NCI-H2196 (cell line): Measurements from ENCODE around the gene FBXO45.
"Not testable (repeated sequence)": the region's sequence is repeated elsewhere in the genome, so short reads cannot be mapped to it uniquely, and the experiment has no call there.

ENCODE experiments used
- DNase-seq: peaks from one replicate; lab custom pipeline; 2025; ENCODE audit not compliant: unreplicated experiment; lab: John Stamatoyannopoulos, UW

The FBXO45 gene

DNA sequence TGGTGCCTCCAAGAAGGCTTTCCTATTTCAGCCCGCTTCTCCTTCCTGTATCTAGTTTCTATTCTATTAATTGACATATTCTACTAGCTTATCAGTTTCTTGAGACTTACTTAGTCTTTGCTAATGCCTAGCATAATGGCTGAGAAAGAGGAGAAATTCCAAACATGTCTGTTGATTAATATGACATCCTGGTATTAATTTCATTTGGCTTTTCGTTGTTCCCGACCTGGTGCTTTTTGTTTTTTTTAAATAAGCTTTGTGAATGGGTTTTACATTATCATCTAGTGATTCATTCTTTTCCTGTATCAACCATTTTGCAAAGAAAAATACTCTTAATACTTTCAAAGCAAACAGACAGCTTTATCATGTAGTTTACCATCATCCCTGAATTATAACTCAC is 13.2 kb upstream of the FBXO45 start:
- no peak for DNase-seq

DNA sequence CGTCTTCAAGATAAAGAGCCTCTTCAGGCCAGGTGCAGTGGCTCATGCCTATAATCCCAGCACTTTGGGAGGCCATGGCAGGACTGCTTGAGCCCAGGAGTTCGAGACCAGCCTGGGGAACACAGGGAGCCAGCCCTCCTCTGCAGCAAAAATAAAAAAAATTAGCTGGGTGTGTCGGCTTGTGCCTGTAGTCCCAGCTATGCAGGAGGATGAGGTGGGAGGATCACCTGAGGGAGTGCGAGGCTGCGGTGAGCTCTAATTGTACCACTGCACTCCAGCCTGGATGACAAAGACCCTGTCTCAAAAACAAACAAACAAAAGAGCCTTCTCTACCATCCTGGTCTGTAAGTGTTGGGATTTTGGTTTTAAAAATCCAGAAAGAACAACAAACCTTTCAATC is 11.2 kb upstream of the FBXO45 start:
- DNase-seq = no peak

DNA sequence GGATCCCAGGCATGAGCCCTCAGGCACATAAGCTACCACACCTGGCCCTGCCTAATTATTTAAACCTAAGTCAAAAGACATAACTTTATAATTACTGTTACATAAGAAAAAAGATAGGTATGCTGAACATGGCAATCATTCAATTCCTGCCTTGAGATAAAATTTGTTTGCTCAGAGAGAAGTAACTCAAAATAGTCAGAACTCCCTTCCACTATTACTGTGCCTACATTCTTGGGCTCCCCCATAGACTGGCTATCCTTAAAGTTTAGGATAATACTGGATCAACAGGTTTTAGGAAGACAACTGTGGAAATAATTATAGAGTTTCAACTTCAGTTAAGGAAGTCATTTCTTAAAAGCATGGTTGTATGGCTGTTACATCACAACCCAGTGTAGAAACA is 10.0 kb upstream of the FBXO45 start:
- DNase-seq = no peak

- no peak for DNase-seq
Observed at GRCh38 chr3:196559826-196560225, 8.6 kb upstream of the FBXO45 start.

DNA sequence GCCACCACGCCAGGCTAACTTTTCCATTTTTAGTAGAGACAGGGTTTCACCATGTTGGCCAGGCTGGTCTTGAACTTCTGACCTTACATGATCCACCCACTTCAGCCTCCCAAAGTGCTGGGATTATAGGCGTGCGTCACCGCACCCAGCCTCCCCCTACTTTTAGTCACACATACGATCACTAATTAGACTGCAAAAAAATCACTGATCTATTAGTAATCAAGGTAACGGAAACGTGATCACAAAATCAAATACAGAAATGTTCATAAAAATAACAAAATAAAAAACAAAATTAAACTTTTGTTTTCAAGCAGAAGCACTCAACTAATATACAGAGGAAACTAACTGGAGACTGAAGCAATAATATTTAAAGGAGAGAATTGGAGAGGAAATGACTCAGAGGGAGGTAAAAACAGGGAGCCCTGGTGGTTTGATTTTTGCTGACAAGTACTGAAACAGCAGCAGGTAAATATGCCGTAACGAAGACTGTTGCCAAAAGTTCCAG is 4.7 kb upstream of the FBXO45 start:
- DNase-seq = peak; percentile 16

- no peak for DNase-seq
Observed at GRCh38 chr3:196569003-196569516, 600 bp downstream of the FBXO45 start.

DNA sequence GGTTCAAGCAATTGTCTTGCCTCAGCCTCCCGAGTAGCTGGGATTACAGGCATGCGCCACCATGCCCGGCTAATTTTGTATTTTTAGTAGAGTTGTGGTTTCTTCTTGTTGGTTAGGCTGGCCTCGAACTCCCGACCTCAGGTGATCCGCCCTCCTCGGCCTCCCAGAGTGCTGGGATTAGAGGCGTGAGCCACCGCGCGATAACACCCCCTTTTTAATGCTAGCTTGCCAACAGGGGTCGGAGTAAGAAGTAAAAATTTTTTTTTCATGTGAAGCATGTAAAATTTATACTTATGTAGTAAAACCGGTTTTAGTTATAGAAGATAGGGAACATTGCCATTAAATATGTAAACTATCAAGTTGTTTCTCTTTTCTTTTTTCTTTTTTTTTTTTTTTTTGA is 1.9 kb downstream of the FBXO45 start:
- DNase-seq = not testable (repeated sequence)

- DNase-seq = no peak
Observed at GRCh38 chr3:196572389-196572788, 3.9 kb downstream of the FBXO45 start.

GRCh38 chr3:196585044-196585757 is 16.7 kb downstream of the FBXO45 start:
- no peak for DNase-seq

DNA sequence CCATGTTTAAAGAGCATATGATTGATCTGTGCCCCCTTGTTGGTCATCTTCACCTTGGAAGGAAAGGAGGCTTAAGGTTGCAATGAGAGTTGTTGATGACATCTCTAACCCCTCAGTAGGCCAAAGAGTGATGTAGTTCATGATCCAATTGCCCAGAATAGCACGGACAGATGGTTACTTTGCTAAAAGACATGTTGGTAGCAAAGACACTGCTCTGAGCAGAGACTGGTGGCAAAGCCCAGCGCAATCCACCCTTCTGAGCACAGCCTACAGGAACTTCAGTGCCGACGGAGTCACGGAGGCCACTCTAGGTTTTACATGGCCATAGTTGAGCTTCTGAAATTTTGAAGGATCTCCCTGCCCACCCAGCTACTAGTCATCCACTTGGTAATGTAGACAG is 21.8 kb downstream of the FBXO45 start:
- no peak for DNase-seq

DNA sequence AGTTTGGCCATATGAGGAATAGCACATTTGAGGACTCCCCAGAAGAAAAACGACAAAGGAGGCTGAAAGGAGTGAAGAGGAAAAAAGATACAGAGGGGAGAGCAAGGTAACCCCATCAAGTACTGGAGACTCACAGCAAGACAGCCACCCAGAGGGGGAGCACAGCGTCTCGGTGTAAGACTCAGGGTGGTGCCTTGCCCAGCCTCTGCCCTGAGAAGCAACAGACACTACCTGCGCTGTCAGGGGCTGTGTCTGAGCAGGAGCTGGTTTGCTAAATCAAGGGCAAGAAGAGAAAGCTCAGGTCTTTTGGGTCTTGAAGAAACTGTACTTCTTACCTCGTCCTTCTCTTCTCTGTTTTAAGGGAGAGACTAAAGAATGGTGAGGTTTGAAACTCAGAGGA is 27.9 kb downstream of the FBXO45 start:
- no peak for DNase-seq

DNA sequence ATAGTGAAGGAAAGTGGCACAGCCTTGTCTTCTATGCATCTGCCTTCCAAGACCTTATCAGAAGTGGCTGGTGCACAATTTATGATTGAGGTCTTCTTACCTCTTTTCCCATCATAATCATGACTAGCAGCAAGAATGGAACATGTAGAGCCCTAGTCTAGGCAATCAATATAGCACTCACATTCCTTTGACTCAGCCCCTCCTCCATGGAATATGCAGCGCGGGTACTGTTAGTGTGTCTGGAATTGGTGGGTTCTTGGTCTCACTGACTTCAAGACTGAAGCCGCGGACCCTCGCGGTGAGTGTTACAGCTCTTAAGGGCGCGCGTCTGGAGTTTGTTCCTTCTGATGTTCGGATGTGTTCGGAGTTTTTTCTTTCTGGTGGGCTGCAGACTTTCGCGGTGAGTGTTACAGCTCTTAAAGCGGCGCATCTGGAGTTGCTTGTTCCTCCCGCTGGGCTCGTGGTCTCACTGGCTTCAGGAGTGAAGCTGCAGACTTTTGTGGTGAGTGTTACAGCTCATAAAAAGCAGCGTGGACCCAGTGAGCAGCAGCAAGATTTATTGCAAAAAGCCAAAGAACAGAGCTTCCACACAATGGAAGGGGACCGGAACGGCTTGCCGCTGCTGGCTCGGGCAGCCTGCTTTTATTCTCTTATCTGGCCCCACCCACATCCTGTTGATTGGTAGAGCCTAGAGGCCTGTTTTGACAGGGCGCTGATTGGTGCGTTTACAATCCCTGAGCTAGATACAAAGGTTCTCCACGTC is 29.7 kb downstream of the FBXO45 start:
- DNase-seq = not testable (repeated sequence)

- no peak for DNase-seq
Observed at GRCh38 chr3:196599734-196600128, 31.3 kb downstream of the FBXO45 start.

- DNase-seq = no peak
Observed at GRCh38 chr3:196600359-196600758, 31.9 kb downstream of the FBXO45 start.

DNA sequence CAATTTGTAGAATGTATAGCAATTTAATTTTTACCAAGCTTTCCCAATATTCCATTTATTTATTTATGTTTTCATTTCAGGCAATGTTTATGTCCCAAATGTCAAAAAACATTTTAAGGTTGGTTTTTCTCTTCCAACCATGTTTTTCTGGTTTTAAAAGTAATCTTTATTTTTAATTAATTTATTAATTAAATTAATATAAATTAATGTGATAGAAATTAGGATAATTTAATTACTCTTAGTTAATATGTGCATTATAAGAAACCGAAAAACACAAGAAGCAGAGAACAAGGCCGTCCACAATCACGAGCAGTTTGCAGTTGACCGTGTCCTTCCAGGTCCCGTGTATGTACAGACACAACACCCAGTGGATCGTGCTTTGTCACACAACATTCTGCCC is 34.2 kb downstream of the FBXO45 start:
- no peak for DNase-seq

DNA sequence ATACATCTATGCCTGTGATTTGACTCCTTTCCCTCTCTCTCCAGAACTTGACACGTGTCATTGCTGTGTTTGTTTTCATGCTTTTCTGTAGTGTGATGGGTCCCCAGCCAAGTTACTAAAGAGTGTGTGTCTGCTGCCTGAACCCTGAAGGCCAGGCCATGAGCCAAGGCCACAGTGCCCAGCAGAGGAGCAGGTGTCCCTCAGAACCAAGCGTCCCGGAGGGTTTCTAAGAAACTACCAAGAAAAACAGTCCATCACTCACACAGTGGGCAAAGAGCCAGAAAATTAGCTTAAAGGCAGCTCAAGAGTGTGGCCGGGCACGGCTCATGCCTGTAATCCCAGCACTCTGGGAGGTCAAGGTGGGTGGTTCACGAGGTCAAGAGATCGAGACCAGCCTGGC is 35.2 kb downstream of the FBXO45 start:
- DNase-seq = peak; percentile 62

DNA sequence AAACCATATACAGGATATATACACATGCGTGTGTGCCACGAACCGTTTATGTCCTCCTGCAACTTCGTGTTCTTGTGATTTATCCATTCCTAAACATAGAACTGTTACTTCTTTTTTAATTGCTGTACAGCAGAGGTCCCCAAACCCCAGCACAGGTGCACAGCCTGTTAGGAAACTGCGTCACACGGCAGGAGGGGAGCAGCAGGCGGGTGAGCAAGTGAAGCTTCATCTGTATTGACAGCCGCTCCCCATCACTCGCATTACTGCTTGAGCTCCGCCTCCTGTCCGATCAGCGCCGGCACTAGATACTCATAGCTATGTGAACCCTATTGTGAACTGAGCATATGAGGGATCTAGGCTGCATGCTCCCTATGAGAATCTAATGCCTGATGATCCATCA is 36.1 kb downstream of the FBXO45 start:
- no peak for DNase-seq

DNA sequence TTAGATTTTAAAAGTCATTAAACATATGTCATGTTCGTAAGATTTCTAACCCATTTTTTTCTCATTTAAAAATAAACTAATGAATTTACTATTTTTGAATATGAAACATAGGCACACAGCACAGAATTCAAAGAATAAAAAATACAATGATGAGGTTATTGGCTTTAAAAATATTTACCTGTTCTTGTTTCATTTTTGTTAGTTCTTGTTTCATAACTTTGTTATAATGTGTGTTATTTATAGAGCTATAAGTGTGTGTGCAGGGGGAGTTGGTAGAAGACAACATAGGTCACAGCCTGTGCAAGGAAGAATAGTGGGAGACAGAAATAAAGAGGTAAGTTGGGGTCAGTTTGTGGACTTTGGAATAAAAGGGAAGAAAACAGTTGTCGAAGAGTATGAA is 40.2 kb downstream of the FBXO45 start:
- DNase-seq = no peak

GRCh38 chr3:196609343-196609775 is 40.9 kb downstream of the FBXO45 start:
- peak; percentile 99 for DNase-seq

GRCh38 chr3:196609805-196610515 is 41.5 kb downstream of the FBXO45 start:
- DNase-seq = no peak

DNA sequence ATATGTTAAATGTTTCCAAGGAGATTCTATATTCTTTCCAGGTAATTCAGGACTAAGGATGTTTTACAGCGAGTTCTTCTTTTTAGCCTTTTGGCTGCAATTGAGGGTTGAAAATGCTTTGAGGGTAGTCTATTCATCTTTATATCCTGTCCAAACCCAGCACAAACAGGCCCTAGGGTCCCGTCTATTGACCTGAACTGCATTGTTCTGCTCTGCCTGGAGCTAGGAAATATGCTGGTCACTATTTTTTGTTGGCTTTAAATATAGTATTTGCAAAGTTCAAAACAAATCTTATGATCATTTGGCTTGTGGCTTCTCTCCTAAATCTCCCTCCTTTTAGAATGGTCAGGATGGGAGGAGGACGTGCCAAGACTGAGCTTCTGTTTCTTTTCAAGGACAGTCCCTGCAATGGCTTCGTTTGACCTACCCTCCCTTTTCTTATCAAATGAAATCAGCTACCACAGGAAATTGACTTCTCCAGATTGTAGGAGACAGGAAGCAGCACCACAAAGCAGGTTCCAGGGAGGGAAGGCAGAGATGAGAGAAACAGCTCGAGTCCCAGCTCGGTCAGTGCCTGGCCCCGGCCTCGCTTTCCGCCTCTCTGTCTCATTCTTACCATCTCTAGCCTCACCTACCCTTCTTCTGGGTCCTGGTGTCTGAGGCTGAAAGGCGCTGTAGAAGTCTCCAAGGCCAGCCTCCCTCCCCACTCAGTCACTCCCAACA is 43.5 kb downstream of the FBXO45 start:
- DNase-seq = no peak
